Stimulated activated naive CD8-positive, alpha-beta T cell treated with anti-CD3 and anti-CD28 coated beads, Interleukin-15, Interleukin-2, amounts not matched to agents 100 U/mL and 50 U/mL, for 24 hours (primary cell): ENCODE data around the gene ZDHHC18.
"Not testable (repeated sequence)": the region's sequence is repeated elsewhere in the genome, so short reads cannot be mapped to it uniquely, and the experiment has no call there.

Experiments used
- ATAC-seq: fragments of 150-1000 bp; cut with Tn5 transposase; one replicate; pipeline ENCODE4 v1.10.0; 2021
- DNase-seq: peaks from one replicate; pipeline ENCODE4 v3.0.0; 2021

ZDHHC18 gene

DNA sequence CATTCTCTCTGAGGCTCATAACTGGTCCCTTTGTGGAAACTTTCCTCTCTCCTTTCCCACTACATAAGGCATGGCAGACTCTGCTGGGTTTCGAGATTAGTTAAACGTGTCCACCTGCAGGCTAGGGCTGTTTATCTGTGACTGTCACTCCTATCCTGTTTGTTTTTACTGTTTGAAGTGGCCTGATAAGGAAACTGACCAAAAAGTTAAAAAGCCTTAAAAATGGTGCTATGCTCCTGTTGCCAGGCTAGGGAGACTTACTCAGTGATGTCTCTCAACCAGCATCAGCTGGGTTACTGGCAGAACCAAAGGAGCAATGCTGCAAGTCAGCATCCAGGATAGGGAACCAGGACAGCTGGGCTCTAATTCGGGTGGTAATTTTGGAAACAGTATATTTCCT lies 34.9 kb upstream of the ZDHHC18 start:
- no peak for ATAC-seq
- DNase-seq, result no peak

DNA sequence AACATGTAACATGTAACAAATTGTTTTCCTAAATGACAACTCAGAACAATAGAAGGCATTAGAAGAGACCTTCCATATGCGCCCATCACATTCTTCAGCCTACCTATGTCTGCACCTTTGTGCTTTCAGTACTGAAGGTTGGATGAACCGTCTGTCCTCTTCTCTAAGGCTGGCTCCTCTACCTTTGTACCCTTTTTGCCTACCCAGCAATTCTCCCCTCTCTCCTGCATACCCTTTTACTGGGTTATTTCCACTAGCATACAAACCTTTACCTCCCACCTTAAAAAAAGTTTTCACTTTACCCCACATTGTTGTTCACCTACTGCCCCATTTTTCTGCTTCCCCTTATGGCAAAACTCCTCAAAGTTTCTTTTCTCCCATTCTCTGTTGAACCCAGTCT lies 33.6 kb upstream of the ZDHHC18 start:
- DNase-seq (no peak), ATAC-seq (no peak)

DNA sequence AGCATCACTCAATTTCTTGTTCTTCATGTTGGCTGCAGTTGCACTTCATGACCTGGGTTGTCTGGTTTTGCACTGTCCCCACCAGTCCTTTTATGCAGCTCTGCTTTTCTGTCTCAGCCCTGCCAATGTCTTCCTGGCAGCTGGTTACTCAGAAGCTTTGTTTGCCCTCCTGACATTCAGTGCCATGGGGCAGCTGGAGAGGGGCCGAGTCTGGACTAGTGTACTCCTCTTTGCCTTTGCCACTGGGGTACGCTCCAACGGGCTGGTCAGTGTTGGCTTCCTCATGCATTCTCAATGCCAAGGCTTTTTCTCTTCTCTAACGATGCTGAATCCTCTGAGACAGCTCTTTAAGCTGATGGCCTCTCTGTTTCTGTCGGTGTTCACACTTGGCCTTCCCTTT lies 32.1 kb upstream of the ZDHHC18 start:
- ATAC-seq, result no peak

DNA sequence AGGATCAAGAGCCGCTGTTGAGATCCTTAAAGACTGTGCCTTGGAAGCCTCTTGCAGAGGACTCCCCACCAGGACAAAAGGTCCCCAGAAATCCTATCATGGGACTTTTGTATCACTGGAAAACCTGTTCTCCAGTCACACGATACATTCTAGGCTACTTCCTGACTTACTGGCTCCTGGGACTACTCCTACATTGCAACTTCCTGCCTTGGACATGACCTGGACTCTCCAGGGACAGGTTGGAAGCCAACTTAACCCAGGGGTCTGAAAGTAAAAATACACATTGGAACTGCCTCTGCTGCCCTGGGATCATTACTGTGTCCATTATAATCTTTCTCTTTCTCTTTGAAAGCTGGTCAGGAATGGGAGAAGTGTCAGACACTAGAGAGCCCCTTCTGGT lies 28.9 kb upstream of the ZDHHC18 start:
- DNase-seq (no peak), ATAC-seq (no peak)

More for the DNA sequence above, 32.1 kb upstream of the ZDHHC18 start:
- DNase-seq, result no peak

DNA sequence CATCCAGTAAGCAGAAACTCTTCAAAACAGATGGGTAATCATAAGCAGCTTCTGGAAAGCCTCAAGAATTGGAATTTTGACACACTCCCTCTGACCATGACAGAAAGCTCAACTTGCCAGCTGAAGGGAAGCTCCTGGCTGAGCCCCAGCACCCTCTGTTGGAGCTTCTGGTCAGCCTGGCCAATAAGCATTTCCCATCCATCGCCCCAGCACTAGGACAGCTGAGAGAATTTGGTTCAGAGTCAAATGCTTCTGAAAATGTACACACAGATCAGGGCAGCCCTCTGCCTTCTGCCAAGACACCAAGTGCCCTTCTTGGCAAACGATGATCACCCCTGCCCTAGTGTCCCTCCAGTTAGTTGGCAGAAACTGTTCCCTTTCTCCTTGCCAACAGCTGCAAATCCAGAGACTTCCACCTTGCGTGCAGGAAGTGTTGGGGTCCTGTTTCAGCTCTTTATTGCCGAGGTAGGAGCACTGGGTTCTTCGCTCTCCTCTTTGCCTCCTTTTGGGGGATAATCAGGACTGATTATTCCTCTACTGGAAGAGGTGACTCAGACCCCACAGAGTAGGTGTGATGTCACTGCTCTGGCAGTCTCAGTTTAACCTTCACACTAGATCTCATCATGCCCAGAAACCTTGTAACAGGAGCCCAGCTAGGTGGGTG lies 26.9 kb upstream of the ZDHHC18 start:
- DNase-seq, result peak; percentile 45
- ATAC-seq, result peak; percentile 92

DNA sequence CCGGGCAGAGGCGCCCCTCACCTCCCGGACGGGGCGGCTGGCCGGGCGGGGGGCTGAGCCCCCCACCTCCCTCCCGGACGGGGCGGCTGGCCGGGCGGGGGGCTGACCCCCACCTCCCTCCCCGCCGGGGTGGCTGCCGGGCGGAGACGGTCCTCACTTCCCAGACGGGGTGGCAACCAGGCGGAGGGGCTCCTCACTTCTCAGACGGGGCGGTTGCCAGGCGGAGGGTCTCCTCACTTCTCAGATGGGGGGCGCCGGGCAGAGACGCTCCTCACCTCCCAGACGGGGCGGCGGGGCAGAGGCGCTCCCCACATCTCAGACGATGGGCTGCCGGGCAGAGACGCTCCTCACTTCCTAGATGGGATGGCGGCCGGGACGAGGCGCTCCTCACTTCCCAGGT lies 22.6 kb upstream of the ZDHHC18 start:
- not testable (repeated sequence) for DNase-seq, ATAC-seq

DNA sequence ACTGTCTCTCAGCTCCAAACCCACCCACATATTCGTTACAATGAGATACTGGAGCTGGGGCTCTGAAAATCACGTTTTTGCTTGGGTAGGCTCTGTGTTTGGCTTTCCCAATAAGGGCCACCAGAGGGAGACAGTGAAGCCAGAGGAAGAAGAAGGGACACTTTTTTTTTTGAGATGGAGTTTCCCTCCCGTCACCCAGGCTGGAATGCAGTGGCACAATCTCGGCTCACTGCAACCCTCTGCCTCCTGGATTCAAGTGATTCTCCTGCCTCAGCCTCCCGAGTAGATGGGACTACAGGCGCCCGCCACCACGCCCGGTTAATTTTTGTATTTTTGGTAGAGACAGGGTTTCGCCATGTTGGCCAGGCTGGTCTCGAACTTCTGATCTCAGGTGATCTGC lies 16.4 kb upstream of the ZDHHC18 start:
- DNase-seq (peak; percentile 80), ATAC-seq (peak; percentile 76)

DNA sequence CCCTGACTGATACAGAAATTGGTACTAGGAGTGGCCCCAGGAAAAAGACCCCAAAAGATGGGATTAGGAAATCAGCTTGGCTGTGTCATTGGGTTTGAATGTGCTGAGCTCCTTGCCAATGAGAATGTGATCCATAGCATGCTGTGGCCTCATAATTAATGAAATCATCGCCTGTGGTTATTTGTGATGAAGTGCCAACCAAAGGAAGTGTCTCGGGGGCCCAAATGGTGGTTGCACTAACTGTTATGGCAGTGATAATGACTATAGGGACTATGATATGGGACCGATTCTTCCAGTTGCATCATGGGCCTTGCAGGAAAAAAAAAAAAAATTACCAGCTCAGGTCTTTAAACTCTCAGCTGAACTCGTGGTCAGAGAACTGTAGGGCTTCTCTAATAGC lies 15.4 kb upstream of the ZDHHC18 start:
- DNase-seq (no peak), ATAC-seq (no peak)

DNA sequence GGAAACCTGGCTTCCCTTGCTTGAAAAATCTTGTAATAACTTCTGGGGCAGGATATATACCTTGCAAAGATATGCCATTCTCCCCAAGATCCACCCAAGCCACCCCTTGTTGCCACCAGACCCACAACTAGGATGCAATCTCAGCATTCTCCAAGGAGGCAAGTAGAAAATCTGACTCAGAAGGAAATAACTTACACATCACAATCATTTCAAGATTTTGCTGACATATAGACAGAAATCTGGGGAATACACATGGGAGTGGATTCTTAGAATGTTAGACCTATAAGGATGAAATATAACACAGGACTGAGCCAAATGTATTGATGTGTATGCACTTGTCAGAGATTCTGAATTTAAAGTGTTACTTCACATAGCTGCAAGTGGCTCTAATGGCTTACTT lies 14.8 kb upstream of the ZDHHC18 start:
- peak; percentile 40 for ATAC-seq

DNA sequence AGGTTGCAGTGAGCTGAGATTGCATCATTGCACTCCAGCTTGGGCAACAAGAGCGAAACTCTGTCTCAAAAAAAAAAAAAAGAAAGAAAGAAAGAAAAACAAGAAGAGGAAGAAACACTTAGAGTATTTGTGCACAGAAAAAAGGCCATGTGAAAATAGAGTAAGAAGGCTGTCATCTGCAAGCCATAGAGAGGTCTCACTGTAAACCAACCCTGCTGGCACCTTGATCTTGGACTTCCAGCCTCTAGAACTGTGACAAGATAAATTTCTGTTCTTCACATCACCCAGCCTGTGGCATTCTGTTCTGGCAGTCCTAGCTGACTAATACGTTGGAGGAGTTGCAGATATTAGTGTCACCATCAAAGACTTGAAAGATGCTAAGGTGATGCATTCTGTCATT lies 12.1 kb upstream of the ZDHHC18 start:
- ATAC-seq (no peak), DNase-seq (no peak)

More for the DNA sequence above, 14.8 kb upstream of the ZDHHC18 start:
- no peak for DNase-seq

DNA sequence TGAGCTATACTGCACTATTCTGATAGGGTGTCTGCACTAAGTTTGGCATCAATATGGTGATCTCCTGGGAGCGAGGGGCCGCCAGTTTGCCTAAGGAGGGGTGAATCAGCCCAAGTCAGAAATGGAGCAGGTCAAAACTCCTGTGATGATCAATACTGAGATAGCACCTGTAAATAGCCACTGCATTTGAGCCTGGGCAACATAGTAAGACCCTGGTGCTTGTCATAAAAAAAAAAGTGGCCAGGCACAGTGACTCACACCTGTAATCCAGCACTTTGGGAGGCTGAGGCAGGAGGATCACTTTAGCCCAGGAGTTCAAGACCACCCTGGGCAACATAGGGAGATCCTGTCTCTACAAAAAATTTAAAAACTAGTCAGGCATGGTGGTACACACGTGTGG lies 11.6 kb upstream of the ZDHHC18 start:
- ATAC-seq, result no peak
- DNase-seq, result no peak

DNA sequence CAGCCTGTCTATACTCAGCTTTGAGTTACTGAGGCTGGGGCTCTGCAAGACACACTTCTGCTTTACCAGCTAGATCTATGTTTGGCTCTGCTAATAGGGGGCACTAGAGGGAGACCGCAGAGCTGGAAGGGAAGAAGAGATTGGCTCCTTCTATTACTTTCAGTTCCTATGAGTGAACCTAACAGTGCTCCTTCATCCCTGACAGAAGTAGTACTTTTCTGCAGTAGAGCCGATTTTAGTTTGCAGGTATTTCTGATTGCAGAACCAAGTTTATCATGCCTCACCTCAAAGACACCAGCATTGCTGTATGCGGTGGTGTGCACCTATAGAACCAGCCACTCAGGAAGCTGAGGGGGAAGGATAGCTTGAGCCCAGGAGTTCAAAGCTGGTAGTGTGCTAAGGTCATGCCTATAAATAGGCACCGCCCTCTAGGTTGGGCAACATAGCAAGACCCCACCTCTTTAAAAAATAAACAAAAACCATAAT lies 5.7 kb upstream of the ZDHHC18 start:
- DNase-seq, result no peak
- peak; percentile 90 for ATAC-seq

DNA sequence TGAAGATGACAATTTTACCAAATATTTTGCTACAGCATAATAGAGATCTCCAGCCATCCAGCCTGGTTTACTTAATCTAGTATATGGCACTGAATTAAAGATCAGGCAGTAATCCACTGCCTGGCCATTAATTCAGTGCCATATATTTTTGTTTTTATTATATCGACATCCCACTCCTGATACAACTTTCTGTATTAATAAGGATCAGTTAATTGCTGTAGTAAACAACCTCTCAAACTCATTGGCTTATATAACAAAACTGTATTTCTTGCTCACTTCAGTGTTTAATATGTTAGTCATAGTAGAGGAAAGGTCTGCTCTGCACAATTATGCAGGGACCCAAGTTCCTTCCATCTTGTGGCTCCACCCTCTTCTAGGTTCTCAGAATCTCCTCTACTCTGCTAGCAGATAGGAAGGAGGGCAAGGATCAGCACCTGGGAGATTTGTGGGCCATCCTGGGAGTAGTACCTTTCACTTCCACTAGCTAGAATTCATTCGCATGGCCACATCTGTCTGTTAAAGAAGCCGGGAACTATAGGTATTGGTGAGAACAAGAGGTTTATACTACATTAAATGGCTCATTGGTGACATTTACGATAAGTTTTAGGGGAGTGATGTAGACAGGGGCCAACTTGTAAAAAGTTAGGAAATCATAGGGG lies 3.6 kb upstream of the ZDHHC18 start:
- DNase-seq, result no peak
- ATAC-seq, result no peak

DNA sequence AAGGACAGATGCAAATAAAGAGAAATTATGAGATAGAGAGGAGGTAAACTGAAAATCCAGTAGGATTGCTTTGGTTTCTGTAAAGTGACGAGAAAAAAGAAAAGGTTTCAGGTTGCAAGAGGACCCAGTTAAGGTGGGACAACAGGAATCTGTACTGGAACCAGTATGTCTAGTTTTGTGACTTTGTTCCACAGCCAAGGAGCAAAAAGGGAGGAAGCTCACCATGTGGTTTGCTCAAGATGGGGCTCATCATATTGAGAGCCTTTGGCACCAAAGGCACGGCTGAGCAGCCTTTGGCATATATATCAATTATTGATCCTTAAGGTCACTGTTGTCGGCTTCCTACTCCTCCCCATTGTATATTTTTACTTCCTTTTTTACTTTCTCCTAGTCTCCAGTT lies 1.8 kb upstream of the ZDHHC18 start:
- ATAC-seq (no peak), DNase-seq (no peak)

DNA sequence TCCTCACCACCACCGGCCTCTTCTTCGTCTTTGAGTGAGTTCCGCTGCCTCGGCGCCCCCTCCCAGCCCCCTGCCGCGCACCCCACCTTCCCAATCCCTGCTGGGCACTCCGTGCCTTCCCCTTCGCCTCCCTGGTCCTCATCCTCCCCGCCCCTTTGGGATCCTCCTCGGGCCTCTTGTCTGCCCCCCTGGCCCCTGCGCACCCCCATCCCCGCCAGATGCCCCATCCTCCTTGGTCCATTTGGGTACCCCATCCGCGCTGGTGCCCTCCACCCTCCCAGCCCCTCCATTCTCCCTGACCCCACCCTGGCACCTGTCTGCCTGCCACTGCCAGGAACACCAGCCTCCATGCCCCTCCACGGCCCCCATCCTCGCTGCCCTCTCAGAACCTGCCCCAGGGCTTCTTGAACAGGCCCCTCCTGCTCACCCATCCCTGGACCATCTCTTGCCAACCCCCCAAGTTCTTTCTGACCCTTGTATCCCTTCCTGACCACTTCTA lies 667 bp downstream of the ZDHHC18 start:
- no peak for ATAC-seq
- DNase-seq, result peak; percentile 32

DNA sequence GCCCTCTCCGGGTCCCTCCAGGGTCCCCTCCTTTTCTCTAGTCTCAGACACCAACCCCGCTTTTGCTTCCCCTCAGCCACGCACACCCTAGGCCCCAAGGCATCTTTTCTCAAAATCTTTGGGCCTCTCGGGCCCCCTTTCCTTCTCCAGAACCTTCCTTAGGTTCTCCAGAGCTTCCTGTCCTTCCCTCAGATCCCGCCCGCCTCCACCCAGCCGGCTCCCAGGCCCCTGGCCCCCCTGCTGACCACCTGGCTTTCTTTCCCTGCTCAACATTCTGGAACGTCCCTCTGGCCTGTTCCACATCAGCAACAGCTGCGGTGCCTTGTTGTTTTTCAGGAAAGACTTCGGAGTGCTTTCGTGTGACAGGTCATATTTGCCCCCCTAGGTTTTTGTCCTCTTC lies 1.2 kb downstream of the ZDHHC18 start:
- ATAC-seq (no peak), DNase-seq (no peak)

DNA sequence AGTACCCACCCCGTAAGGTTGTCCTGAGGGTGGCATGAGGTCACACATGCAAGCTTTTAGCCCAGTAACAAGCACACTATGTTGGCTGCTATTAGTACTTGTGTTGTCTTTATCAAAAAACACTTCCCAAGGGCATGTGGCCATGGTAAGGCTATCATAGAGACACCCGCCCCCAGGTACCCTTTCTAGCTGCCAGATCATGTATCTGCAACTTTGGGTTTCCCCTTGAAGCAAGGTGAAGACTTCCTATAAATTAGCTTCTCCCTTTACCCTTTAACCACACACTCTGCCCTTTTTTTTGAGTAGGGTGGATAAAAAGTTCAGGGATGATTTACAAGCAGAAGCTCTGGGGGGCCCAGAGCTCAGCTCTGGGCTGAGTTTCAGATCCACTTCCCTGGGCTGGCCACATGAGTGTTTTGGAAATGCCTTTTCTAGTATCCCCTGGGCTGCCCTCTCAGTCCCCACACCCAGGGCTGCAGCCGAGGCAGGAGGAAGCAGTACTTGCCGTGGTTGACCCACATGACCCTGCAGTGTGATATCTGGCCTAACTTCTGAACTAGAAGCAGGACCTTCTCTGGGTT lies 2.0 kb downstream of the ZDHHC18 start:
- ATAC-seq, result peak; percentile 44
- DNase-seq, result peak; percentile 39

DNA sequence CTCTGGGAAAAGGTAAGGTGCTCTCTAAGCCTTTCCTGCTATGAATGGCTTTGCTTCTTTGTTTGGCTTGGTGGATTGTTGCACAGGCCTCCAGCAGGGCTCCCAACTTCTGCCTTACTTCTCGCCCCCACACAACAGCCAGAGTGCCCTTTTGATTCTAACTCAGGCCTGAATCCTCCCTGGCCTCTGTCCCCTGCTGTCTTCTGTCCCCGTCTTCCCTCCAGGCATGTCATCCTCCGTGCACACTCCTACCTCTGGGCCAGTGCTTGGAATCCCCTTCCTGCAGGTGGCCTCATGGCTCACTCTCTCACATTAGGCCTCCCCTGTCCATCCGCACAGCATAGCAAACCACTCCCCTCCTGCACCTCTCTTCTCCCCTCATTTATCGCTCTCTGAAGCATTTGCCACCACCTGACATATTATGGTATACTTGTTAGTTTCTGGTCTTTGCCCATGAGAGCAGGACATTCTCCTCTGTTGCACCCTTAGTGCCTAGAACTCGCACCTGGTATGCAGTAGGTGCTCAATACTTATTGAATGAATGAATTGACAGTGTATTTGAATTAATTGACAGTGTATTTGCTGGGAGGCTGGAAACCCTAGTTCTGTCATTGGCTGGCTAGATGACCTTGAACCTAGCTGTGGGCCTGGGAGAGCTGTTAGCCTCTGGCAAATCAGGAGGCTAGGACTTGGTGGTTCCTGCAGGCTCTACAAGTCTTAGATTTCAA lies 2.9 kb downstream of the ZDHHC18 start:
- ATAC-seq (no peak), DNase-seq (no peak)

DNA sequence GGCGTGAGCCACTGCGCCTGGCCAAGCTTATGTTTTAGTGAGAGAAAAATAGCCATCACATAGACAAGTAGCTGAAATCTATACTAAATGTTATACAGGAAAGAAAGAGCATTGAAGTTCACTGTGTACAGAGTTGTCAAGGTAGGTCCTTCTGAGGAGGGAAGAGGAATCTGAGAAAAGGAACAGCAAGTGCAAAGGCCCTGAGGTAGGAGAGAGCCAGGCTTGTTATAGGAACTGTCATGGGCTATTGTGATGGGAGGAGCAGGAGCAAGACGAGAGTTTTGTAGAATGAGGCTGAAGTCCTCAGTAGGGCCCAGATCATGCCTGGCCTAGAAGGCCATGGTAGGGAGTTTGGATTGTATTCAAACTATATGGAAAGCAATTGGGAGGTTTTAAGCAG lies 4.6 kb downstream of the ZDHHC18 start:
- ATAC-seq (no peak), DNase-seq (no peak)

DNA sequence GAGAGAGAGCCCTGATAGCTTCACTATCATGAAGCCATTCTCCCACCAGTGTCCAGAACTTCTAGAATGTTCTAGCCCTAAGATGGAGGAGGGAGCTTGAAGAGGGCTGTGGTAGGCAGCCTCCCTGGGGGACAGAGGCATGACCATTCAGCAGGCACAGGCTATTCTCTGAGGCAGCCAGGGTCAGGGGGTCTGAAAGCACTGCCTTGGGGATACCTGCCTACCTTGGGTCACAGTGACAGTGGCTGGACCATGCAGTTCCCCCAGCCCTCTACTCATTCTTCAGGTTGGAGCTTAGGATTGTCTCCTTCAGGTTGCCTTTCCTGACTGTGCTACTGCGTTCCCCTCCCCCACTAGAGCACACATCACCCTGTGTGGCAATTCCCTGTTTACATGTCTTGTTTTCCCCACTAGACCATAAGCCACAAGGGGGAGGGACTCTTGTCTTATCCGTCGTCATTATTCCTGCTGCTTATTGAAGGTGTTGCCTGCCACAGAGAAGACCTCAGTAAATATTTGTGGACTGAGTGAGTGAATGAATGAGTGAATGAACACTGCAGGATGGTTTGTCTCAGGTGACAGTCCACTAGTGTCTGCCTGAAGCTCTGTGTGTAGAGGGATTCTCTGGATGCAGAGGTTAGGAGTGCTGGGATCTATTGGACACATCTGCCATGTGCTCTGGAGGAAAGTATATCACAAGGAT lies 5.2 kb downstream of the ZDHHC18 start:
- no peak for ATAC-seq
- DNase-seq, result no peak

DNA sequence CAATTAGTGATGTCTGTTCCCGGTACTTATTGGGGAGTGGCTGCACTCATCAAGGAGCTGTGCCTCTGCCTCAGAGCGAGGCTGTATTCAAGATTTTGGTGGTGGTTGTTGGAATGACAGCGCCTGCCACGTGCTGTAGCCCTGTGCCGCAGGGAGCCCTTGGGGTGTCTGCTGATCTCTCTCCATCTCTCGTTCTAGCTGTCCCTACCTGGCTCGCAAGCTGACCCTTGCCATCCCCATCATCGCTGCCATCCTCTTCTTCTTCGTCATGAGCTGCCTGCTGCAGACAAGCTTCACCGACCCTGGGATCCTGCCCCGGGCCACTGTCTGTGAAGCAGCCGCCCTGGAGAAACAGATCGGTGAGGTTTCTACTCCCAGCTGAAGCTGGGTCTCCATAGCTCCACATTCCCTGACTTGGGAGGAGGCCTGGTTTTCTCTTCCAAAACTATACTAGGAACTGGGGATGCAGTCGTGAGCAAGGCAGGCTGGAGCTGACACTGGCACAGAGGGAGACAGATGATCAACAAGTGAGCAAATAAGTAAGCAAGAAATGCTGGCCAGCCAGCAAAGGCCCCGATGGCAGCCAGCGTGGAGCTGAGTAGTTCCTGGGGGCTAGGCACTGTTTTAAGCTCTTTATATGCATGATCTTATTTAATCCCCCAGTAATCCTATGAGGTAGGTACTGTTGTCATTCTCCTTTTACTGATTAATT lies 5.9 kb downstream of the ZDHHC18 start:
- ATAC-seq (no peak), DNase-seq (no peak)
